Ovary (tissue), 9 donors: ENCODE measurements around the gene CLK4. TPM values are rescaled to one million over a fixed set of nuclear protein-coding genes. Genes with fewer than 3 reads are reported as not detected.

Experiments used
- DNase-seq, 5 donors: peaks; one replicate each; pipeline ENCODE4 v3.0.0-alpha.2; 2019 to 2020
- H3K27ac ChIP-seq, 2 donors: fragments of 200-600 bp; one replicate each; pipeline versions ENCODE4 v1.5.1 to v1.8.0; 2019 to 2022
- H3K27me3 ChIP-seq: fragments of 200-600 bp; one replicate; pipeline ENCODE4 v1.8.0; 2022
- H3K36me3 ChIP-seq: fragments of 200-600 bp; sonication (generic); one replicate; pipeline ENCODE4 v1.5.1; 2019
- H3K4me1 ChIP-seq: one replicate; pipeline ENCODE4 v1.8.1; 2013; ENCODE audit warnings: mild to moderate bottlenecking, moderate library complexity; ENCODE audit not compliant: insufficient read depth
- H3K4me3 ChIP-seq: fragments of 200-600 bp; sonication (generic); one replicate; pipeline ENCODE4 v1.5.1; 2017
- H3K9me3 ChIP-seq, 2 donors: fragments of 200-600 bp in 1 of 2; sonication (generic) in 1 of 2; one replicate each; pipeline versions ENCODE4 v1.5.1 to v1.8.1; 2013 to 2019; ENCODE audit warnings: mild to moderate bottlenecking in 1 of 2, moderate library complexity in 1 of 2
- EP300 ChIP-seq: sonication (generic); formaldehyde crosslinking; IDR thresholded peaks from one replicate; pipeline ENCODE4 v1.6.1; 2017; ENCODE audit warnings: antibody characterized with exemption
- POLR2A ChIP-seq: fragments of 450-650 bp; IDR thresholded peaks from one replicate; pipeline ENCODE4 v1.6.1; 2017; ENCODE audit warnings: antibody characterized with exemption, mild to moderate bottlenecking, moderate library complexity
- WGBS, 3 donors: extraction: QIAGEN DNeasy Blood & Tissue Kit in 1 of 3; methylation state at CpG; one replicate each; pipeline versions ENCODE4 v1.1.5 to v1.1.7; 2013 to 2017; 5-methylcytosine and 5-hydroxymethylcytosine counted together
- intact Hi-C, 4 donors: fragments of 100-400 bp; cut with DNase I; formaldehyde crosslinking; loops; one replicate each; pipeline versions ENCODE4 v1.11.0 to v1.15.1; 2022 to 2023
- polyA plus RNA-seq, 2 donors: library from polyadenylated mRNA; stranded (reverse); fragments of 200-250 nt in 1 of 2; fragments of 350-450 nt in 1 of 2; fragmentation: Illumina TruSeq in 1 of 2; extraction: RNeasy Lipid Tissue Mini Kit (QIAGEN cat#74804) in 1 of 2; gene quantifications; one replicate each; pipeline ENCODE4 v1.2.3, GENCODE V29; 2013 to 2014
- total RNA-seq, 7 donors: library from RNA; depleted of rRNA in 2 of 7; stranded (reverse); fragments of >200 nt in 2 of 7; fragmentation: NEBNext Ultra II Directional in 3 of 7; extraction: Animal tissue kit (Norgen Biotek cat#: 25700) in 3 of 7; gene quantifications; one replicate each; pipeline versions ENCODE4 v1.1.0 to v1.2.4, GENCODE V29; 2016 to 2023
- TF ChIP-seq, protein P1 (sequence below), 3 donors: fragments of 450-650 bp in 2 of 3; fragments of 200-600 bp in 1 of 3; IDR thresholded peaks; one replicate each; pipeline versions ENCODE4 v1.5.1 to v1.8.0; 2016 to 2022; ENCODE audit warnings: antibody characterized with exemption in 3 of 3, mild to moderate bottlenecking in 1 of 3
- donor health status: DM: no; HTN: no; CAD: no; lungs with moderate emphysema.
- donor health status: DM: no; HTN: no; CAD: no.
- donor health status: Bipolar disorder and iron deficiency.
- donor health status: DM: yes; HTN: yes; CAD: no.
- donor health status: DM: no; HTN: no; CAD: no.
- donor health status: DM: yes; HTN: yes; CAD: no.

The CLK4 gene
- total and polyA plus RNA-seq, 9 donors, result 21.2 to 40.1 (median 25.5) TPM

DNA sequence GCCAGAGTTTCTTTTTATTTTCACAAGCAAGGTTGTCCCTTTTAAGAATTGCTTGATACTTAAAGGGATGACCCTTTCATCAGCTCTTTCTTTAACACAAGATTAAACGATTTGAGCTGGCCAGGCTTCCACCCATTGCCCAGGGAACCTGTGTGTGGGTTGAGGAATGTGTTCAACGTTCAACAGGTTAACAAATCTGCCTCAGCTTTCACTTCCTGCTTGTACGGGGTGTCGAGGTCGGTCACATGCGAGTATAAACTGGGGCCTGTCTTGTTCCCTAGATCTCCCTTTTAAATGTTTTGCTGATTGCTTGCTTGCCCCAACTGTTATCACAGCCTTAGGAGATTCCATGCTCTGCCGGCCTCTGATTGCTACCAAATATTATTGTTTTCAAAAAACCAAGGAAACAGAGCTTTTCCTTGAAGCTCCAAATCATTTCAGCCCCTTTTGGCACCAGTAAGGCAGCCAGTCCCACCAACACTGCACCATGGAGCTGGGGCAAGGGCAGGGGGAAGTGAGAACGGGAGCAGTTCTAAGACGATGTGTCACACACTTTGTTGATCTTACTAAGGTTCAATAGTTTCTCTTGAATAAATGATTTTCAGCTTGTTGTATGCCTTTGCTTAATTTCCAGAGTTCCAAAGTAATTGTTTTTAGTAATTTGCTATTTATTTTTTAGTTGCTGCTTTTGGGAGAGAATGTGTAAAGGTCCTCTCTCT is 10.7 kb upstream of the CLK4 start:
- no peak for DNase-seq
- TF ChIP-seq, protein P1, sequence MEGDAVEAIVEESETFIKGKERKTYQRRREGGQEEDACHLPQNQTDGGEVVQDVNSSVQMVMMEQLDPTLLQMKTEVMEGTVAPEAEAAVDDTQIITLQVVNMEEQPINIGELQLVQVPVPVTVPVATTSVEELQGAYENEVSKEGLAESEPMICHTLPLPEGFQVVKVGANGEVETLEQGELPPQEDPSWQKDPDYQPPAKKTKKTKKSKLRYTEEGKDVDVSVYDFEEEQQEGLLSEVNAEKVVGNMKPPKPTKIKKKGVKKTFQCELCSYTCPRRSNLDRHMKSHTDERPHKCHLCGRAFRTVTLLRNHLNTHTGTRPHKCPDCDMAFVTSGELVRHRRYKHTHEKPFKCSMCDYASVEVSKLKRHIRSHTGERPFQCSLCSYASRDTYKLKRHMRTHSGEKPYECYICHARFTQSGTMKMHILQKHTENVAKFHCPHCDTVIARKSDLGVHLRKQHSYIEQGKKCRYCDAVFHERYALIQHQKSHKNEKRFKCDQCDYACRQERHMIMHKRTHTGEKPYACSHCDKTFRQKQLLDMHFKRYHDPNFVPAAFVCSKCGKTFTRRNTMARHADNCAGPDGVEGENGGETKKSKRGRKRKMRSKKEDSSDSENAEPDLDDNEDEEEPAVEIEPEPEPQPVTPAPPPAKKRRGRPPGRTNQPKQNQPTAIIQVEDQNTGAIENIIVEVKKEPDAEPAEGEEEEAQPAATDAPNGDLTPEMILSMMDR (IDR thresholded peaks at IDR 0.05), result no peak
- TF ChIP-seq POLR2A (no peak), EP300 (no peak)
- Histone ChIP-seq H3K9me3 (no peaks in the 10 kb centered on the region), H3K27ac (no peak overlapping the region), H3K4me1 (no peaks in the 10 kb centered on the region), H3K27me3 (no peaks in the 10 kb centered on the region), H3K36me3 (no peaks in the 10 kb centered on the region), H3K4me3 (no peak overlapping the region)
- WGBS, 3 donors, result 30 to 50% (median 41%) methylated on average over 9 of the region's 9 CpGs
- intact Hi-C loops, result no loop called here

DNA sequence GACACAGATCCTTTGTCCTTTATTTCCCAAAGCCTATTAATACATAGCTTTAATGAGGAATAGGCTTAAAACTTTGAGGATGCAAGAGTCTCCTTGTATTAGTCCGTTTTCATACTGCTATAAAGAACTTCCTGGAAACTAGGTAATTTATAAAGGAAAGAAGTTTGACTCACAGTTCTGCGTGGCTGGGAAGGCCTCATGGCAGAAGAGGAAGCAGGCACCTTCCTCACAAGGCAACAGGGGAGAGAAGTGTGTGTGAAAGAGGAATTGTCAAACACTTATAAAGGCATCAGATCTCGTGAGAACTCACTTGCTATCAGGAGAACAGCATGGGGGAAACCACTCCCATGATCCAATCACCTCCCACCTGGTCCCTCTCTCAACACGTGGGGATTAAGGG is 5.4 kb upstream of the CLK4 start:
- Histone ChIP-seq H3K4me3 (no peak overlapping the region), H3K4me1 (no peaks in the 10 kb centered on the region), H3K9me3 (no peaks in the 10 kb centered on the region), H3K36me3 (no peaks in the 10 kb centered on the region), H3K27ac (no peak overlapping the region), H3K27me3 (no peaks in the 10 kb centered on the region)
- intact Hi-C loops, result no loop called here
- no peak for DNase-seq
- 40 to 48% (median 46%) methylated on average over 4 of the region's 4 CpGs for WGBS, 3 donors
- TF ChIP-seq, protein P1 (IDR thresholded peaks at IDR 0.05), result no peak
- TF ChIP-seq POLR2A (no peak), EP300 (no peak)

DNA sequence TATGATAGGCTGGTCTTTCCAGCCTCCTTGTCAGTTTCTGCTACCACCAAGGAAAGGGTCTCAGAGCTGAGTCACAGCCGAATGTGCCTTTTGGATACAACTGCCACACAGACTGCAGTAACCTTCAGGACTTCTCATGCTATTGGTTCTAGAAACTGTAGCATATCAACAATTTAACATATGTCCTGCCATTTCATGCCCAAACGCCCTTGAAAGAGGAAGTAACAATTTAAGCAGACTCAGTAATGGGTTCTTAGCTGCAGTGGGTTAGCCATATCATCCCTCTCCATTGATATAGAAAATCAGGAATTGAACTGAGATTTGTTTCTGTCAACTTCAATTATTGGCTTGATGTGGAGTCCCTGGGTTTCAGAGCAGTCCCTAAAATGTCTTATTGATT is 4.1 kb upstream of the CLK4 start:
- intact Hi-C loops, result no loop called here
- no peak overlapping the region for H3K4me3 ChIP-seq
- no peaks in the 10 kb centered on the region for H3K4me1 ChIP-seq
- TF ChIP-seq EP300 (no peak), POLR2A (no peak)
- TF ChIP-seq, protein P1 (IDR thresholded peaks at IDR 0.05), result no peak
- H3K9me3 ChIP-seq, result no peaks in the 10 kb centered on the region
- no peaks in the 10 kb centered on the region for H3K27me3 ChIP-seq
- no peak overlapping the region for H3K27ac ChIP-seq
- 33 to 49% (median 45%) methylated on average over 2 of the region's 2 CpGs for WGBS, 3 donors
- H3K36me3 ChIP-seq, result no peaks in the 10 kb centered on the region
- DNase-seq, result no peak

DNA sequence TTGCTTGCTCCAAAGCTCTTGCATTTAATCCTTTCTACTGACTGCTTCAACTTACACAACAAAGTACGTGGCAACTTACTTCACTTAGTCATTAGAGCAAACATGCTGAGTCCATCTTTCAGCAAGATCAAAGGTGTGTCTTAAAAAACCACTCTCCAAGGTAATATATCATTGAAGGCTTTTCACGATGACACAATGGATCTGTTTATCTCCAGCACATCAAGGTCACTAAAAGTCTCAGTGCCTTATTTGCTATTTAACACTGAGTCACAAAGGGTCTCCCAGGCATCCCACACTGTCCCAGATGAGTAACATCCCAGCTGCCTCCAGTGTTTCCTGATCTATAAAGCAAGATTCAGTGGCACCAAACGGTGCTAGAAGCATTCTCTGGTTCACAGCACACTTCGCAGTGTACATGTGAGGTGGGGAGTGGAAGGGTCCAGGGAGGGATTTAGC is 3.7 kb upstream of the CLK4 start:
- no peaks in the 10 kb centered on the region for H3K36me3 ChIP-seq
- no peak overlapping the region for H3K4me3 ChIP-seq
- no peak for TF ChIP-seq POLR2A
- TF ChIP-seq, protein P1 (IDR thresholded peaks at IDR 0.05), result no peak
- TF ChIP-seq EP300, result no peak
- WGBS, 3 donors, result 20 to 29% (median 22%) methylated on average over 4 of the region's 4 CpGs
- H3K27ac ChIP-seq, result no peak overlapping the region
- H3K27me3 ChIP-seq, result no peaks in the 10 kb centered on the region
- no peaks in the 10 kb centered on the region for H3K4me1 ChIP-seq
- intact Hi-C loops, result no loop called here
- H3K9me3 ChIP-seq, result no peaks in the 10 kb centered on the region
- no peak for DNase-seq
